MG63 (cell line): ENCODE results near the gene CLPTM1. TPM values are rescaled to one million over a fixed set of nuclear protein-coding genes. Genes with fewer than 3 reads are reported as not detected.

Experiments used
- total RNA-seq: library from RNA; depleted of rRNA; stranded (reverse); fragments of >200 nt; shearing (Covaris generic); gene quantifications from 2 replicates; pipeline ENCODE4 v1.2.3, GENCODE V29; 2014; ENCODE audit warnings: low replicate concordance; rRNA removed

The CLPTM1 gene
- total RNA-seq, 1 experiment from 2014 or later: 14.0 TPM

Other genes starting within 250 kb of the CLPTM1 start
- 2.2 and 3.6 TPM in 2 replicates for gene BCL3, start 206.7 kb upstream of the CLPTM1 start, total RNA-seq
- not detected in 2 replicates for gene CBLC, start 177.5 kb upstream of the CLPTM1 start, total RNA-seq
- 4.1 and 6.1 TPM in 2 replicates for gene BCAM, start 146.3 kb upstream of the CLPTM1 start, total RNA-seq
- 23.6 and 38.2 TPM in 2 replicates for gene NECTIN2, start 109.1 kb upstream of the CLPTM1 start, total RNA-seq
- 265 and 461 TPM in 2 replicates for gene TOMM40, start 64.1 kb upstream of the CLPTM1 start, total RNA-seq
- gene APOE, start 49.6 kb upstream of the CLPTM1 start, total RNA-seq: 0.67 and 3.2 TPM in 2 replicates
- gene APOC1, start 40.8 kb upstream of the CLPTM1 start, total RNA-seq: not detected in 2 replicates
- not detected in 2 replicates for gene APOC4, start 13.1 kb upstream of the CLPTM1 start, total RNA-seq
- gene APOC2, start 9.3 kb upstream of the CLPTM1 start, total RNA-seq: not detected in 2 replicates
- gene RELB, start 46.1 kb downstream of the CLPTM1 start, total RNA-seq: 8.5 and 16.8 TPM in 2 replicates
- gene CLASRP, start 83.7 kb downstream of the CLPTM1 start, total RNA-seq: 22.7 and 25.1 TPM in 2 replicates
- gene ZNF296, start 121.1 kb downstream of the CLPTM1 start, total RNA-seq: not detected in 2 replicates
- 28.2 and 73.6 TPM in 2 replicates for gene GEMIN7, start 123.9 kb downstream of the CLPTM1 start, total RNA-seq
- gene PPP1R37, start 137.8 kb downstream of the CLPTM1 start, total RNA-seq: 18.1 and 33.1 TPM in 2 replicates
- gene NKPD1, start 205.6 kb downstream of the CLPTM1 start, total RNA-seq: 0.91 TPM in 1 of 2 replicates, not detected in the other
- gene TRAPPC6A, start 222.9 kb downstream of the CLPTM1 start, total RNA-seq: 9.5 and 28.6 TPM in 2 replicates
- gene BLOC1S3, start 223.4 kb downstream of the CLPTM1 start, total RNA-seq: 1.9 and 22.6 TPM in 2 replicates